ENCODE measurements around the gene NSMF. TPM values are rescaled to one million over a fixed set of nuclear protein-coding genes. Genes with fewer than 3 reads are reported as not detected.

The NSMF gene
- total RNA-seq, 1 donor from 2014 or later, result 49.3 TPM

DNA sequence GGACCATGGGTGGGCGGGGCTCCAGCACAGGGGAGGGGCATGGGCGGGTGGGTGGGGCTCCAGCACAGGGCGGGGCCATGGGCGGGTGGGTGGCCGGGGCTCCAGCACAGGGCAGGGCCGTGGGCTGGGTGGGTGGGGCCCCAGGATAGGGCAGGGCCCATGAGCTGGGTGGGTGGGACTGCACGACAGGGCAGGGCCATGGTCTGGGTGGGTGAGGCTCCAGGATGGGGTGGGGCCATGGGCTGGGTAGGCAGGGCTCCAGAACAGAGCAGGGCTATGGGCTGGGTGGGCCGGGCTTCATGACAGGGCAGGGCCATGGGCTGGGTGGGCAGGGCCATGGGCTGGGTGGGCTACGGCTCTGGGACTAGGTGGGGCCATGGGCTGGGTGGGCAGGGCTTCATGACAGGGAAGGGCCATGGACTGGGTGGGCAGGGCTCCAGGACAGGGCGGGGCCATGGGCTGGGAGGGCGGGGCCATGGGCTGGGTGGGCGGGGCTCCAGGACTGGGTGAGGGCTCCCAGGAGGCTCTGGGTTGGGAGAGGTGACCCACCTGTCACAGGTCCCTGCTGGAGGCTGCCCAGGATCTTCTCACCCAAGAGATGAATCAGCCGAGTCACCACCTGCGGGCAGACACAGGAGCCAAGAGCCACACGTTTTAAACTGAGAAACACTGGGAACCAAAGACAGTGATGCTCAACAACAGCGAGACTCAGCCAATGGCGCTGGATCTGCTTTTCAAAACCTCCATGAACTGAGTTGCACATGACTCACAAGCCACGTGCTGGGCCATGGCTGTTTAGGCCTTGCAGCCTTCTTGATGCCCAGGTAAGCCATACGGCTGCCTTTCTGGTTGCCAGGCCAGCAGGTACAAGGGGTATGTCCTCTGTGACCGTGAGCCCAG, 33.6 kb upstream of the NSMF start:
- DNase-seq (ENCODE audit: low spot score), result no peak

DNA sequence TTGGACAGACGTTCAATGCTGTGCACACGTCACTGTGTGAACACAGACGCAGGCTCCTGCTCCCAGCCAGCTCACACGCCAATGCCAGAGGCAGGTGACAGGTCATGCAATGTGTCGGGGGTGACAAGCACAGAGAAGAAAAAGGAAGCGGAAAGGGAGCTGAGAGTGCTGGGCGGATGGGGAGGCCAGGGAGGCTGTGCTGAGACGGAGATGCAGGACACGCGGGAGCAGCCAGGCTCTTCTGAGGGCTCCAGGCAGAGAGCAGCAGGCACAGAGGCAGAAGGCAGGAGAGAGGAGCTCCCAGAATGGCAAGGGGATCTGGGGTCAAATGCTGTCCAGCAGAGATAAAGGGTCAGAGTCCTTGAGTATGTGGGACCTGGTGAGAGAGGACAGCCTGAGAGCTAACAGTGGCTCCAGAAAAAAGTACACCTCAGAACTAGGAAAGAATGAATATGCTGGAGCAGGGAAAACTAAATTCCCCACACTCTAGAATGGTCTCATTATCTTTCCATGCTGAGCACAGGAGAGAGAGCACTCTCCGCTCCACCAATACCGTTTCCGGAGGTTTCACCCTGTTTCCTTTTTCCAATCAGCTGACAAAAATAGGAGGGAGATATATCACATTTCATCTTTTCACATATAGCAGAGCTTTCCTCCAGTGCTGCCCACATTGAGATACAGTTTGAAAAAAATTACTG, 32.8 kb upstream of the NSMF start:
- DNase-seq (ENCODE audit: low spot score), result no peak

DNA sequence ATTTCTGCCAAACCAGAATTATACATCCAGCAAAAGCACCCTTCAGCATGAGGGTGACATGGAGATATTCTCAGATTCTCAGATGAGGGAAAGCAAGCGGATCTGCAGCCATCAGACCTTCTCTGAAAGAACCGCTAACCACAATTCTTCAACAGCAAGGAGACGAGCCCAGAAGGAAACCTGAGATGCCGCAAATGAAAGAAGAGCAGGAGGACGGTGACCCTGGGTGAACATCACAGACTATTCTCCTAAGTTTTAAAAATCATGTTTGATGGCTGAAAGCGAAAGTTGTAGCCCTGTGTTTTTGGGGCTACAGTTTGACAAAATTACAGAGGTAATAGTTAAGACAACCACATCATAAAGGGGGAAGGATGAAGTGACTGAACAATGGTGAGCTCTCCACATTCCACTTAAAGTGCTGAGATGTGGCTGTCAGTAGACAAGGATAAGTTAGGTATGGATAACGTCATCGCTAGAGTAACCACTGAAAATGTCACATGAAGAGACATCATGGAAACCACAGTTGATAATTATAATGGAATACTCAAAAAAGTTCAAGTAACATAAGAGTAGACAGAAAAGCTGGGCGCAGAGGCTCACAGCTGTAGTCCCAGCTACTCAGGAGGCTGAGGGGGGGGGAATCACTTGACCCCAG, 31.5 kb upstream of the NSMF start:
- no peak for DNase-seq (ENCODE audit: low spot score)

DNA sequence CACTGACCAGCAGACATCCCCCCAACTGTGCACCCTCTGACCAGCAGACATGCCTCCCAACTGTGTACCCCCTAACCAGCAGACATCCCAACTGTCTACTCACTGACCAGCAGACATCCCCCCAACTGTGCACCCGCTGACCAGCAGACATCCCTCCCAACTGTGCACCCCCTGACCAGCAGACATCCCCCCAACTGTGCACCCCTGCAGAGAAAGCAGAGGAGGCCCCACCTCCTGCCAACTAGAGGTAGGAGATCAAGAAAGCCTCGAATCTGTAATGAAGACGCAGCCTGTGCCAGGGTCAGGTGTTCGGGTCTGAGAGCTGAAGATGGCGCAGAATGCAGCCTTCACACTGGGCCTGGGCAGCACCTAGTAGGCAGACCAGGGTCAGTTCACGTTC, 29.8 kb upstream of the NSMF start:
- no peak for DNase-seq (ENCODE audit: low spot score)

DNA sequence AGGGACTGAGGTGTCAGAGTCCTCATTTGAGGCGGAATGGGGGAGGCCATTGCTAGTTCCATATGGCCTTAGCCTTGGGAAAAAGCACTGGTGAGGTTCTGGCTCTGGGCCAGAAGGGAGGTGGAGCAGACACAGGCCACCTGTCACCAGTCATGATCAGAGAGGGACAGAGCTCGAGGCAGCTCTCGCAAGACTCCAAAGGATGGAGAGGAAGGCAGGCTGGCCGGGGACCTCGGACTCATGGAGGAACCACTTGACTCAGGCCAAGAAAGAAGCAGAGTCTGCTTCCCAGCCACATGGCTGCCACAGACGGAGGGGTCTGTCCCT, 29.2 kb upstream of the NSMF start:
- DNase-seq (ENCODE audit: low spot score), result no peak

DNA sequence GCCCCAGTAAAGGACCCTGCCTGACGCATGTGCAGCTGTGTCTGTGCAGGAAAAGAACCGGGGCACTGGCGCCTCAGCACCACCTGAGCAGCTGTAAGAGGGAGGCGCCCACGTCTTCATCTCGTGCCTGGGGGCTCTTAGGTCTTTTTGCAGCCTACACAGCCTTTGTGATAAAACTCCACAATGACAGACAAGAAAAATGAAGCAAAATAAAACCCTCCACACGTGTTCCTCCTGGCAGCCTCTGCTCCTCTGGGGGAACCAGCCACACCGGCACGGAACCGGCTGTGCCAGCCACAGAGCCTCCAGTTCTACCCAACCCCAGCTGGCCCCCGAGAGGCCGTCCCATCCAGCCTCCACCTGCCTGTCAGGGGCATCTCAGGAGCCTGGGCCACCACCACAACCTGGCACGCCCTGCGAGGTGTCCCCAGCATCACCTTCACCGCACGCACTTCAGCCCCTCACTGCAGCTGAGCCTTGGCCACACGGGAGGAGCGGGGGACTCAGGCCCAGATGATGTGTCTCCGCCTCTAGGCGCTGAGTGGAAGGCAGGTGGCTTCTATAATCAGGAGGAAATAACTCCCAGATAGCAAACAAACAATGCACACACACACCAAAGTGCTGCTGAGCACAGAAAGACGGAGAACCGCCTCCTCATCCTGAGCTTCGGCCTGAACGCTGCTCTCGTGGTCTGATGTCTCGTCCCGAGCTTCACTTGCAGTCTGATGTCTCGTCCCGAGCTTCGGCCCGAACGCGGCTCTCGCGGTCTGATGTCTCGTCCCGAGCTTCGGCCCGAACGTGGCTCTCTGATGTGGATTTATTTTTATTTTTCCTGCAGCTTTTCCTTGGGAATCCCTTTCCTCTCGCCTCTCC, 28.6 kb upstream of the NSMF start:
- no peak for DNase-seq (ENCODE audit: low spot score)

DNA sequence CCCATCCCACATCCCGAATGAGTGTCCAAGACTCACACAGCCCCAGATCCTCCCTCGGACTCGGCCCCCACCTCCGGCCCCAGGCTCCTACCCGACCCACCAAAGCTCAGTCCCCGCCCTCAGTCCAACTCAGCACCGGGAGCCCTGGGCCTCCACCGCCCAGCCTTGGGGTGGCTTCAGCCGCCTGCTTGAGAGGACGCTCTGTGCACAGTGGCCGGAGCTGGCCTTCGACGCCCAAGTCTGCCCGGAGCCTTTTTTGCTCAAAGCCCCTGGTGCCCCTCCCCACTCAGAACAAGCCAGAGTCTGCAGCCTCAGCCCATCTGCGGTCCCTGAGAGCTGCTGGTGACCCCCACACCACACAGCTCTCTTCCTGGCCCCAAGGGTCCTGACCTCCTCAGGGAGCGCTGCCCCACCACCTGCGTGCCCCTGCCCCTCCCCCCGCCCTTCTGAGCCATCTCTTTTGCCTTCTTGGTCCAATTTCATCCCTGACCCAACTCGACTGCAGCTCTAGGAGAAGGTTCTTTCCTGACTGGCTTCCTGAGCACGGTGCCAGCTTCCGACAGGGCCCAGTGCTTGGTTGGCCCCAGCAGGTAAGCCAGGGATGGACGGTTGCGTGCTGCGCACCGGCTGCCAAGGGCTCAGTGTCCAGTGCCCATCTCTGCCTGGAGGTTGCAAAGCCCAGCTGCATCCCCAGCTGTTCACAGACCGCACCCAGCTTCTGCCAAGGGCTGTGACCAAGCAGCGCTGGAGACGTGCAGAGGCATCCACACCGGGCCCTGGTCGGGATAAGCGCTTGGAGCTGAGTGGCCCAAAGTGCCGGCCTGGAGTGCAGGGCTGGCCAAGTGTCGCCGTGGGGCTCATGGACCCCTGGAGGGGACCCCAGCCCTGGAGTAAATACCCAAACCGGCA, 27.7 kb upstream of the NSMF start:
- DNase-seq (ENCODE audit: low spot score), result no peak

DNA sequence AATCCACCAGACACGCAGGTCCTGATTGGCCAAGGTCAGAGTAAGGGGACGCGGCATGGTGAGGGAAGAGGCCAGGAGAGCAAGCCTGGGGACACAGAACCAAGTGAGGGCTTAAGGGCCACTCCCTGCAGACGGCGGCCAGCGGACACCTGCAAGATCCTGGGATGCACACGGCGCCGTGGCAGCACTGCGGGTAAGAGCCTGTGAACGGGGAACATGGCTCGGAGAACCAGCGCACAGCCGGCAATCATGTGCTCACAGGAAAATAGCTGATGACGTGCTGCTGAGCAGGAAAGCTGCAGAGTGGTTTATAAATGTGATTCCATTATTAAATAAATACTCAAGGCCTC, 27.0 kb upstream of the NSMF start:
- DNase-seq (ENCODE audit: low spot score), result no peak

DNA sequence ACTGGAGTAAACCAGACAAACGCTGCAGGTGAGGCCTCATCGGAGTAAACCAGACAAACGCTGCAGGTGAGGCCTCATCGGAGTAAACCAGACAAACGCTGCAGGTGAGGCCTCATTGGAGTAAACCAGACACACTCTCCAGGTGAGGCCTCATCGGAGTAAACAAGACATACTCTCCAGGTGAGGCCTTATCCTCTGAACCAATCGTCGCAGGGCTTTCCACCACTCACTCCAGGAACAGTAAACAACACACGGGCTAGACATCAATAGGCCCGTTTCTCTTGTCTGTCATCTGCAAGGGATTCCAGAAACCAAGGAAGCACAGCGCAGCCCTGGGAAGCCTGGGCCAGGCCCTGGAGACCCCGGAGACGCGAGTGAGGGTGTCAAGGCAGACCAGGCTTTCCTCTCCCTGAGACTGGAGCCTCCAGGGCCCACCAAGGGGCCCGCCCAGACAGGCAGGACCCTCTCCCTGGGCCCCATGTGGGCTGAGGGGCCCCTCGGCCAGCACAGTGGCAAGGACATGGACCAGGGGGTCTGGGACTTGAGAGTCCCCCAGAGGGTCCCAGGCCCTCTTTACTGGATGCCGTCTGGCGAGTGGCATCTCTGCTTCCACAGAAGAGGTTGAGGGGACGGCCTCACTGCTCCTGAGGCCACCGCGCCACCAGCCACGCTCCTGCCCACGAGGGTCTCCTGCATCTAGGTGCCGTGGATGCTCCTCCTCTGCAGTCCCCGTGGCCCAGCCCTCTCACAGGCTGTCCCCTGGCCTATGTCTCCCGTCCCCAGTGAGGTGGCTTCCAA, 26.4 kb upstream of the NSMF start:
- DNase-seq (ENCODE audit: low spot score), result no peak

DNA sequence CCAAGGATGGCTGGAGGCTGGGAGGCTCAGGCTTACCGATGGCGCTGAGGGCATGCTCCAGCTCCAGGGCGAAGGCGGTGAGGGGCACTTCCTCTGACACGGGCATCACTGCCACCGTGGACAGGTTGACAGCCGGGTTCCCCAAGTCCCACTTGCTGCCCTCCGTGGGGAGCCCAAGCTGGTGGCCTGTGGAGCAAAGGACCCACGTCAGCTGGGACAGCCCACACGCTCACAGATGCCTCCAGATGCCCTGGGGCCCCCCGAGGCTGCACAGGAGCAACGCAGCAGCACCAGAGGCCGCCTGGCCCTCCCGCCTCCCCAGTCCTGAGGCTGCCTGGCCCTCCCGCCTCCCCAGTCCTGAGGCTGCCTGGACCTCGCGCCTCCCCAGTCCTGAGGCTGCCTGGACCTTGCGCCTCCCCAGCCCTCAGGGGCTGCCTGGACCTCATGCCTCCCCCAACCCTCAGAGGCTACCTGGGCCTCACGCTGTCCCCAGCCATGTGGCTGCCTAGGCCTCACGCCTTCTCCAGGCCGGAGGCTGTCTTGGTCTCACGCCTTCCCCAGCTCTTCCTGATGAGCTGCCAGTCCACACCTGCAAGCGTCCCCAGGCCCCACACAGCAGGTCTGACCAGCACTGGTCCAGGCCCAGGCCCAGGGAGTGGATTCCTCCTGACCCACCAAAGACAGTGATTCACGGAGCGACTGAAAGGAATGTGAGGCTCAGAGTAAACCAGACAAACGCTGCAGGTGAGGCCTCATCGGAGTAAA, 25.6 kb upstream of the NSMF start:
- no peak for DNase-seq (ENCODE audit: low spot score)

DNA sequence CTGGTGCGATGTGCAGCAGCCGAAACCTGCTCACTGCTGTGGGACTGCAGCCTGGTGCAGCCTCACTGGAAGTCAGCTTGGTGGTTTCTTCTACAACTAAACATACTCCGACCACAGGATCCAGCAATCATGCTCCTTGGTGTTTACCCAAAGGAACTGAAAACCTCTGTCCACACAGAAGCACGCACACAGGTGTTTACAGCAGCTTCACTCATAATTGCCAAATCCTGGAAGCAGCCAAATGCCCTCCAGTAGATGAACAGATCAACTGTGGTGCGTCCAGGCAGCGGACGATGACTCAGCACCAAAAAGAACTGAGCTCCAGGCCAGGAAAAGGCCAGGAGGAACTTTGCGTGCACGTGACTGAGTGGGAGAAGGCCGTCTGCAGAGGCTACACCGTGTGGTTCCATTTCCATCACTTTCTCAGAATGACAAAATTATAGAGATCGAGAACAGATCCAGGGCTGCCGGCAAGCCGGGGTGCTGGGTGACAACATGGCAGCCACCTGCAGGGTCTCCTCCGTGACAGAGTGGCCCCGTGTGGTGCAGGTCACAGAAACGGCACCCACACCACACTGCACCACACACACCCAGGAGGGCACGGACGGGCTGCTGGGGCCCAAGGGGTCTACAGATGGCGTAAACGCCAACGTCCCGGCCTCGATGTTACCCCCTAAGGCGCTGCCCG, 23.1 kb upstream of the NSMF start:
- no peak for DNase-seq (ENCODE audit: low spot score)

DNA sequence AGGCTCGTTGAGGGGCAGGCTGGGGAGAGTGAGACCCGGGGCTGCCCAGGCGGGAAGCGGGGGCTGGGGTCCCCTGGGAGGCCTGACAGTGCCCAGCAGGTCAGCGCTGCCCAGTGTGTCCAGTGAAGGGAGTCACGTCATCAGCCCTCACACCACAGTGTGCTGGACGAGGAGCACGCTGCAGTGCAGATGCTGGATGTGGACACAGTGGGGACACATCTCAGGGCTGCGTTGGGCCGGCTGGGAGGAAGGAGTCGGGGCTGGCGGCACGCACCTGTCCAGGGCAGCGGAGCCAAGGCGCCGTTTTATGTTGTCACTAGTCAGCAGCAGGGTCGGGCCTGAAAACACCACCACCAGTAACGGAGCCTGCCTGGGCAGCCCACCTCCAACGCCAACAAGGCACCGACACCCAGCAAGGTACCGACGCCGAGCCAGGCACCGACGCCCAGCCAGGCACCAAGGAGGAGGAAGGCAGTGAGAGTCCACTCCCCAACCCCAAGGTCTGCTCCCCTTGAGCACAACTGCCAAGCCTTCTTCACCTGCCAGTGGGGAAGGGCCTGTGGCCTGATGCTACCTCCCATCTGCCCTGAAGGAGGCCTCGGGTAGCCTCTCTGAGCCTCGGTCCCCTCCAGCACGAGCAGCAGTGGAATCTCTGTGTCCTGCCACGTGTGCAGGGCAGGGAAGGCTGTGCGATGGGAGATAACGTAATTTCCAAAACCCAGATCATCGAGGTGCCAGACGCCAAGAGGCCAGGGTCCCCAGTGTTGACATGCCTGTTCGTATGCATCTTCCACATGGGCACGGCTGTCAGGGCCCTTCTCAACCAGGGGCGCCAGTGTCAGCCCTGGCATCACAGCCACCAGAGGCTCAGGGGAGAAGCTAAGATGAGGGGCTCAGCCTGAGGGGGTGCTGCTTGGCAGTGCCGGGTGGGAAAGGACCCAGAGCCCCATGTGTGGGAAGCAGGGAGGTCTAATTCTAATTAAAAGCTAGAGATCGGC, 21.9 kb upstream of the NSMF start:
- DNase-seq (ENCODE audit: low spot score), result no peak

DNA sequence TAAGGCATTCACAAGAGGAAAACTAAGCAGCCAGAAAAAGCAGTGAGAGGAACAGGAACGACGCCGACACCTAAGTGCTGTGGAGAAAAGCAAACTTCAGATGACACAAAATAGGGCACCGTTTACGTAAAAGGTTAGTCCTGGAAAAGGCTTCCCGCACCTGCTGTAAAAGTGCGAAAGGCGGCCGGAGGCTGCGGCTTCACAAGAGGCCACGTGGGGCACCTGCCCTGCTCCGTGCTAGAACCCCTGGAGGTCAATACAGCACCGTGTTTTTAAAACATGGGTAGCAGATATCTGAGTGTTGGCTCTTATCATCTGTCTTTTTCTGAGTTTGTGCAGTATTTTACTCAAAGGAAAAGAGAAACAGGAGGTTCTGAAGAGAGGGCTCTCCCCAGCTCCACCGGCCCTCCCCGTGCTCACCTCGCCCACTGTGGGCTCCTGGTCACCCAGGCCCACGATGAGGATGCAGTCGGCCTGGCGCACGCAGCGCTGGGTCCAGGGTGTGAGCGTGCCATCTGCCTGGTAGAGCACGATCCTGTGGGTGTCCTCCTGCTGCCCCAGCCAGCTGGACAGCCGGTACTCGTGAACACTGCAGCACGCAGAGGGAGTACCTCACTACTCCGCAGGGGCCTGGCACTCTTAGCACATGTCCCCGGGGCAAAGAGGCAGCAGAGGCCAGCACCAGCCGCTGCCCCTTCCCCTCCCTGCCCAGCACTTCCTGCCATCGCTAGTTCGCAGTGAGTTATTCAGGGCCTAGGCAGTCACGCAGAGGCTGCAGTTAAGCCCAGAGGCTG, 21.0 kb upstream of the NSMF start:
- DNase-seq (ENCODE audit: low spot score), result no peak

DNA sequence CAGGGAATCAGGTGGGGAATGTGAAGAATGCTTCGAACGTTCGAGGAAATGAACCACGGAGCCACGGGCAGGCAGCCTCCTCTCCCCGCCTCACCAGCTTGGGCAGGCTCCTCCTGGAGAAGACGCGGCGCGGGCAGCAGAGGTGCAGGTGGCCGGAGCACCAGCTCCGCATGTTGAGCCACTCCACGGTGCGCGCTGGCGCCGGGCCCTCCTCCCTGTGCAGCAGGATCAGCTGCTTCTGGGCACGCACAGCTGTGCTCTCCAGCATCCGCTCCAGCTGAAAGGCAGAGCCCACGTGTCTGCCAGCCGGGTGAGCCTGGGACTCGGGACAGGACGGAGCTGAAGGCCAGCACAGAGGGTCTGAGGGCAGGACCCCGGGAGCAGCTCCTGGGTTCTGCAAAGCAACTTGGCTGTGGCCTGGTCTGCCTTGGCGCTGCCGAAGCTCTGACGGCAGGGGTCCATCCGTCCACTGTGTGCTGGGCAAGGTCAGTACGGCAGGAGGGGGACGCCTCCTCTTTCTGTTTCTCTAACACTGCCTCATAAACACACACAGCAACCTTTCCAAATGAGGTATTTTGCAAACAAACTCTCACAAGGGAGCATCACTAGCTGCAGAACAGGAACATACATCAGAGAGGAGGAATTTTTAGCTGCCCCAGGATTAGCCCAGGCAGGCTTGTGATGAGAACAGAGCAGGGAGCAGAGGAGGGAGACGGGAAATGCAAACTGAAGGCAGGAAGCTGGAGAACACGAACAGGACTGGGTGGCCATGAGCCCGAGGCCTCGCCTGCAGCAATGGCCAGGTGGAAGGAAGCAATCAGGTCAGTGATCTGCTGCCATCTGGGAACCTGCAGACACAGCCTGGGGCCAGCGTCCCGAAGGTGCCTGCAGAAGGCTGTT, 20.1 kb upstream of the NSMF start:
- no peak for DNase-seq (ENCODE audit: low spot score)

DNA sequence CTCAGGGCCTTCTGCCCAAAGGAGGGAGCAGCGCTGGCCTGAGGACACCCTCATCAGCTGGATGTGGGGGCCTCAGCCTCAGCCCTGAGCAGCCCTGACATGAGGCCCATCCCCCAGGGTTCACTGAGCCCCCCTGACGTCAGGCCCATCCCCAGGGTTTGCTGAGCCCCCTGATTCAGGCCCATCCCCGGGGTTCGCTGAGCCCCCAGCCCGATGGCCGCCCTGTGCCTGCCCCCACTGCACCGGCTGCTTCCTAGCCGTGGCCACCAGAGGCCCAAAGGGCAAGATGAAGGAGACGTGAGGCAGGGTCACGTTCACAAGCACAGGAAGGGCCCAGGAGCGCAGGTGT, 19.5 kb upstream of the NSMF start:
- no peak for DNase-seq (ENCODE audit: low spot score)
